Measurements from ENCODE around the gene TFDP2. TPM values are rescaled to one million over a fixed set of nuclear protein-coding genes. Genes with fewer than 3 reads are reported as not detected.

The TFDP2 gene
- total and polyA plus RNA-seq, 4 donors = 13.3 to 62.5 (median 27.8) TPM

GRCh38 chr3:142117056-142117851 is 32.1 kb downstream of the TFDP2 start:
- Histone ChIP-seq H3K4me1 (ENCODE audit: control insufficient read depth in 1 of 2, insufficient read depth in 2 of 2, low read length in 2 of 2) (no peaks in the 10 kb centered on the region), H3K27me3 (ENCODE audit: control insufficient read depth in 1 of 2, insufficient read depth in 2 of 2, low read length in 1 of 2) (no peaks in the 10 kb centered on the region), H3K9me3 (ENCODE audit: control insufficient read depth, low read length) (no peaks in the 10 kb centered on the region), H3K27ac (ENCODE audit: low read depth in 1 of 2, low read length in 2 of 2) (no peak overlapping the region), H3K4me3 (ENCODE audit: low read length in 2 of 2) (no peak overlapping the region), H3K36me3 (ENCODE audit: control insufficient read depth in 1 of 2, insufficient read depth in 2 of 2, low read length in 1 of 2) (no peaks in the 10 kb centered on the region)
- no peak for DNase-seq
- ATAC-seq (ENCODE audit: low FRiP score) = no peak
- intact Hi-C loops (cut with DNase I) = no loop called here
- WGBS, 2 donors = 94 to 95% methylated on average over 8 of the region's 8 CpGs

DNA sequence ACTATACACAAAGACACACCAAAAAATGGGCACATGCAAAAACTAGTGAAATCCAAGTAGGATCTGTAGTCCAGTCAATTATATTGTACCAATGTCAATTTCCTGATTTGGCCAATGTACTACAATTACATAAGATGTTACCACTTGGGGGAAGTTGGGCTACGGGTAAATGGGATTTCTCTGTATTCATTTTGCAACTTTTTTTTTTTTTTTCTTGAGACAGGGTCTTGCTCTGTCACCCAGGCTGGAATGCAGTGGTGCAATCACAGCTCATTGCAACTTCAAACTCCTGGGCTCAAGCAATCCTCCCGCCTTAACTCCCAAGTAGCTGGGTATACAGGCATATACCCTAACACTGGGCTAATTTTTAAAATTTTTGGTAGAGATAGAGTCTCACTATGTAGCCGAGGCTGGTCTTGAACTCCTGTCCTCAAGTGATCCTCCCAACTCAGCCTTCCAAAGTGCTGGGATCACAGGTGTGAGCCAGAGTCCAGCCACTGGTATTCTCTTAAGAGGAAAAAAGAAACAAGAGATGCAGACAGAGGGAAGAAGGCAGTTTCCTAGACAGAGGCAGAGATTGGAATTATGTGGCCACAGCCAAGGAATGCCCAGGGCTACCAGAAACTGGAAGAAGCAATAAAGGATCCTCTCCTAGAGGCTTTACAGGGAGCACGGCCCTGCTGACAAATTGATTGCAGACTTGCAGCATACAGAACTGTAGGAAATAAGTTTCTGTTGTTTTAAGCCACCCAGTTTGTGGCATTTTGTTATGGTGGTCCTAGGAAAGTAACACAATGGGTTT is 33.3 kb downstream of the TFDP2 start:
- DNase-seq = no peak
- H3K27me3 ChIP-seq (ENCODE audit: control insufficient read depth in 1 of 2, insufficient read depth in 2 of 2, low read length in 1 of 2) = no peaks in the 10 kb centered on the region
- WGBS, 2 donors = 95% methylated on average over 4 of the region's 4 CpGs
- intact Hi-C loops (cut with DNase I) = no loop called here
- H3K4me1 ChIP-seq (ENCODE audit: control insufficient read depth in 1 of 2, insufficient read depth in 2 of 2, low read length in 2 of 2) = no peaks in the 10 kb centered on the region
- no peaks in the 10 kb centered on the region for H3K36me3 ChIP-seq (ENCODE audit: control insufficient read depth in 1 of 2, insufficient read depth in 2 of 2, low read length in 1 of 2)
- H3K4me3 ChIP-seq (ENCODE audit: low read length in 2 of 2) = no peak overlapping the region
- no peak for ATAC-seq (ENCODE audit: low FRiP score)
- no peak overlapping the region for H3K27ac ChIP-seq (ENCODE audit: low read depth in 1 of 2, low read length in 2 of 2)
- no peaks in the 10 kb centered on the region for H3K9me3 ChIP-seq (ENCODE audit: control insufficient read depth, low read length)

DNA sequence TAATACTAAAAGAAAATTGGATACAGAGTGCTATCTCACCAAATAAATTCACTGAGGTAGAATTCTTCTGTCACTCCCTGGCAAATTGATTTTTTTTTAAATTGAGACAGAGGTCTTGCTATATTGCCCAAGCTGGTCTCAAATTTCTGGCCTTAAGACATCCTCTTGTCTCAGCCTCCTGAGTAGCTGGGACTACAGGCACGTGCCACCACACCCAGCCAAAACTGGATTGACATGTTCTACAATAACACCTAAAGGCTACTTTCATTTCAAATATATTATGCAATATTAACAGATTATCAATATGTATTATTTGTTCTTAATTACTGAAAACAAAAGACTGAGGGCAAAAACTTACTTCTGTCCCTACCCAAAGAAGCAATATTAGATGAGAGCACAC is 36.7 kb downstream of the TFDP2 start:
- Histone ChIP-seq H3K36me3 (ENCODE audit: control insufficient read depth in 1 of 2, insufficient read depth in 2 of 2, low read length in 1 of 2) (no peaks in the 10 kb centered on the region), H3K4me1 (ENCODE audit: control insufficient read depth in 1 of 2, insufficient read depth in 2 of 2, low read length in 2 of 2) (no peaks in the 10 kb centered on the region), H3K27ac (ENCODE audit: low read depth in 1 of 2, low read length in 2 of 2) (no peak overlapping the region), H3K4me3 (ENCODE audit: low read length in 2 of 2) (no peak overlapping the region), H3K9me3 (ENCODE audit: control insufficient read depth, low read length) (no peaks in the 10 kb centered on the region), H3K27me3 (ENCODE audit: control insufficient read depth in 1 of 2, insufficient read depth in 2 of 2, low read length in 1 of 2) (no peaks in the 10 kb centered on the region)
- DNase-seq (no peak), ATAC-seq (ENCODE audit: low FRiP score) (no peak)
- WGBS, 2 donors = 97% methylated on average over 1 of the region's 1 CpG
- intact Hi-C loops (cut with DNase I) = no loop called here

- no peaks in the 10 kb centered on the region for H3K36me3 ChIP-seq (ENCODE audit: control insufficient read depth in 1 of 2, insufficient read depth in 2 of 2, low read length in 1 of 2)
- H3K27ac ChIP-seq (ENCODE audit: low read depth in 1 of 2, low read length in 2 of 2) = no peak overlapping the region
- DNase-seq (no peak), ATAC-seq (ENCODE audit: low FRiP score) (no peak)
- H3K4me3 ChIP-seq (ENCODE audit: low read length in 2 of 2) = no peak overlapping the region
- H3K9me3 ChIP-seq (ENCODE audit: control insufficient read depth, low read length) = no peaks in the 10 kb centered on the region
- no peaks in the 10 kb centered on the region for H3K27me3 ChIP-seq (ENCODE audit: control insufficient read depth in 1 of 2, insufficient read depth in 2 of 2, low read length in 1 of 2)
- 41 to 89% methylated on average over 2 of the region's 2 CpGs for WGBS, 2 donors
- no peaks in the 10 kb centered on the region for H3K4me1 ChIP-seq (ENCODE audit: control insufficient read depth in 1 of 2, insufficient read depth in 2 of 2, low read length in 2 of 2)
- intact Hi-C loops (cut with DNase I) = no loop called here
Observed at GRCh38 chr3:142106548-142106947, 42.8 kb downstream of the TFDP2 start.

DNA sequence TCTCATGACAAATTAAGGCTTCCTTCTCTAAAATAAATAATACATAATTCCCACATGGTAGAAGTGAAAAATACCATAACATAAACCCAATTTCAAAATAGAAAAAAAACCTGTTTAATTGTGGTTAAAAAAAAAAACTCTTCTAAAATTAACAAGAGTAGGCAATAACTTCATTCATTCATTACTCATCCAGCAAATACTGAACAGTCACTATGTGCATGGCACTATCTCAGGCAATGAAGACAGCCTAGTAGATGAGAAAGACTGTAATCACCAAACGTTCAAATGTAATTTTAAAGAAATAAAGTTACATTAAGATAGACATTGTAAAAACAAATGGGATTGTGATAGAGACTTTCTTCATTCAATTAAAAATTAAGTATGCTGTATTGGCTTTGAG is 43.4 kb downstream of the TFDP2 start:
- no peak for ATAC-seq (ENCODE audit: low FRiP score)
- 65 to 77% methylated on average over 1 of the region's 1 CpG for WGBS, 2 donors

GRCh38 chr3:142104763-142105162 is 44.6 kb downstream of the TFDP2 start:
- H3K9me3 ChIP-seq (ENCODE audit: control insufficient read depth, low read length) = no peaks in the 10 kb centered on the region
- no peak overlapping the region for H3K27ac ChIP-seq (ENCODE audit: low read depth in 1 of 2, low read length in 2 of 2)
- H3K4me3 ChIP-seq (ENCODE audit: low read length in 2 of 2) = no peak overlapping the region
- H3K27me3 ChIP-seq (ENCODE audit: control insufficient read depth in 1 of 2, insufficient read depth in 2 of 2, low read length in 1 of 2) = no peaks in the 10 kb centered on the region
- WGBS, 2 donors = 89 to 90% methylated on average over 3 of the region's 3 CpGs
- ATAC-seq (ENCODE audit: low FRiP score) (no peak), DNase-seq (no peak)
- intact Hi-C loops (cut with DNase I) = no loop called here
- no peaks in the 10 kb centered on the region for H3K4me1 ChIP-seq (ENCODE audit: control insufficient read depth in 1 of 2, insufficient read depth in 2 of 2, low read length in 2 of 2)
- H3K36me3 ChIP-seq (ENCODE audit: control insufficient read depth in 1 of 2, insufficient read depth in 2 of 2, low read length in 1 of 2) = no peaks in the 10 kb centered on the region

More for the DNA sequence above, 43.4 kb downstream of the TFDP2 start:
- no peaks in the 10 kb centered on the region for H3K9me3 ChIP-seq (ENCODE audit: control insufficient read depth, low read length)
- DNase-seq = no peak
- no peaks in the 10 kb centered on the region for H3K36me3 ChIP-seq (ENCODE audit: control insufficient read depth in 1 of 2, insufficient read depth in 2 of 2, low read length in 1 of 2)
- H3K4me3 ChIP-seq (ENCODE audit: low read length in 2 of 2) = no peak overlapping the region
- no peaks in the 10 kb centered on the region for H3K4me1 ChIP-seq (ENCODE audit: control insufficient read depth in 1 of 2, insufficient read depth in 2 of 2, low read length in 2 of 2)
- H3K27me3 ChIP-seq (ENCODE audit: control insufficient read depth in 1 of 2, insufficient read depth in 2 of 2, low read length in 1 of 2) = no peaks in the 10 kb centered on the region
- intact Hi-C loops (cut with DNase I) = no loop called here
- no peak overlapping the region for H3K27ac ChIP-seq (ENCODE audit: low read depth in 1 of 2, low read length in 2 of 2)

DNA sequence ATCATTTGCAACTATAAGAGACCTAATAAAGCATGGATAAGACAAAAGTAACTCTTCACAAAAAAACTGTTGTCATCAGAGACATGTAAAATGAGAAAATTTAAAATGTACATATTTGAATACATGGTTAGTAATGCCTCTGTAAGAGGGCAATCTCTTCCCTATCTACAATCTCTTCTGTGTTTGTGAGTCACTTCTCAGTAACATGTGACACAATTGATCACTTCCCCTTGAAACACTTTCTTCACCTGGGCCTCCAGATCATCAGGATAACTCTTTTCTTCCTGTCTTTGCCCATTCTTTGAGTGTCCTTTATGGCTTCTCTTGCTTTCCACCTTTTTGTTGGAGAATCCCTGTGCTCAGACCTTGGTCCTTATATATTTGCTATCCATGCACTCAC is 50.4 kb downstream of the TFDP2 start:
- no peak overlapping the region for H3K4me3 ChIP-seq (ENCODE audit: low read length in 2 of 2)
- H3K4me1 ChIP-seq (ENCODE audit: control insufficient read depth in 1 of 2, insufficient read depth in 2 of 2, low read length in 2 of 2) = no peaks in the 10 kb centered on the region
- ATAC-seq (ENCODE audit: low FRiP score) (no peak), DNase-seq (no peak)
- intact Hi-C loops (cut with DNase I) = no loop called here
- H3K27me3 ChIP-seq (ENCODE audit: control insufficient read depth in 1 of 2, insufficient read depth in 2 of 2, low read length in 1 of 2) = no peaks in the 10 kb centered on the region
- H3K9me3 ChIP-seq (ENCODE audit: control insufficient read depth, low read length) = no peaks in the 10 kb centered on the region
- H3K36me3 ChIP-seq (ENCODE audit: control insufficient read depth in 1 of 2, insufficient read depth in 2 of 2, low read length in 1 of 2) = no peaks in the 10 kb centered on the region
- H3K27ac ChIP-seq (ENCODE audit: low read depth in 1 of 2, low read length in 2 of 2) = no peak overlapping the region

DNA sequence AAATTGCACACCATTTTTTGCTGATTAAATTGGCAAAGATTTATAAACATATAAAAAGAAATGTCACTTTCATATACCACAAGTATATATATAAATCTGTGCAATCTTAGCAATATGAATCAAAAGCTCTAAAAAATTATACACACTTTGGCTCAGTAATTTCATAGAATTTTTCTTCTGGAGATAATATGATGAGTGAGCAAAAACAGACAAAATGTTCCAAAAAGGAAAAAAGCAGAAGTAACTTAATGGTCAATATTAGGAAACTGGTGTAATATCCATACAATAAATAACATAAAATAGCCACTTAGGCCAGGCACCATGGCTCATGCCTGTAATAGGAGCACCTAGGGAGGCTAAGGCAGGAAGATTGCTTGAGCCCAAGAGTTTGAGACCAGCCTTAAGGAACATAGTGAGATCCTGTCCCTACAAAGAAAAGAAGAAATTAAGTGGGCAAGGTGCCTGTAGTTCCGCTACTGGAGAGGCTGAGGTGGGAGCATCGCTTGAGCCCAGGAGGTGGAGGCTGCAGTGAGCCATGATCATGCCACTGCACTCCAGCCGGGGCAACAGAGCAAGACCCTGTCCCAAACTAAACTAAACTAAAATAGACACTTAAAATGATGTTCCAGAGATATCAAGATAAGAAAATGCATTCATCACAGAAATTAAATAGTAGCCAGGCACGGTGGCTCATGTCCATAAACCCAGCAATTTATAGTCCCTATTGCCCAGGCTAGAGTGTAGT is 52.1 kb downstream of the TFDP2 start:
- Histone ChIP-seq H3K36me3 (ENCODE audit: control insufficient read depth in 1 of 2, insufficient read depth in 2 of 2, low read length in 1 of 2) (no peaks in the 10 kb centered on the region), H3K27ac (ENCODE audit: low read depth in 1 of 2, low read length in 2 of 2) (no peak overlapping the region), H3K9me3 (ENCODE audit: control insufficient read depth, low read length) (no peaks in the 10 kb centered on the region), H3K4me3 (ENCODE audit: low read length in 2 of 2) (no peak overlapping the region), H3K27me3 (ENCODE audit: control insufficient read depth in 1 of 2, insufficient read depth in 2 of 2, low read length in 1 of 2) (no peaks in the 10 kb centered on the region), H3K4me1 (ENCODE audit: control insufficient read depth in 1 of 2, insufficient read depth in 2 of 2, low read length in 2 of 2) (no peaks in the 10 kb centered on the region)
- intact Hi-C loops (cut with DNase I) = no loop called here
- no peak for DNase-seq
- no peak for ATAC-seq (ENCODE audit: low FRiP score)
- WGBS, 2 donors = 90 to 95% methylated on average over 4 of the region's 4 CpGs

Measured in aorta (tissue), 5 donors.